OCI-LY3 (cell line): Measurements from ENCODE around the gene AGAP1.

ENCODE experiments used
- H2AFZ ChIP-seq: fragments of 200-600, 300-600 bp; shearing (Covaris generic); 2 replicates; pipeline ENCODE4 v1.6.0; 2014; ENCODE audit warnings: antibody characterized with exemption, low read depth, low read length
- H3K27ac ChIP-seq: fragments of 200-600, 300-600 bp; sonication (generic); 2 replicates; pipeline ENCODE4 v1.5.1; 2014; ENCODE audit warnings: mild to moderate bottlenecking, low read length, moderate library complexity, mixed read lengths
- H3K27me3 ChIP-seq: fragments of 200-600, 300-600 bp; sonication (generic); 2 replicates; pipeline ENCODE4 v1.6.1; 2014; ENCODE audit warnings: low read depth, low read length, mixed read lengths
- H3K36me3 ChIP-seq: fragments of 200-600, 300-600 bp; sonication (generic); replicated peaks from 2 replicates; pipeline ENCODE3; 2014; ENCODE audit warnings: low read depth, low read length, mixed read lengths
- H3K4me1 ChIP-seq: fragments of 300-600, 200-600 bp; sonication (generic); 2 replicates; pipeline ENCODE4 v1.6.1; 2014; ENCODE audit warnings: low read length, mixed read lengths
- H3K4me2 ChIP-seq: fragments of 200-600, 300-600 bp; sonication (generic); 2 replicates; pipeline ENCODE4 v1.6.1; 2014; ENCODE audit warnings: low read length, mixed read lengths
- H3K4me3 ChIP-seq: fragments of 300-600, 200-600 bp; sonication (generic); 2 replicates; pipeline ENCODE4 v1.5.1; 2014; ENCODE audit warnings: antibody characterized with exemption, mild to moderate bottlenecking, low read length, moderate library complexity
- H3K79me2 ChIP-seq: fragments of 300-600, 200-600 bp; shearing (Covaris generic); 2 replicates; pipeline ENCODE4 v1.6.1; 2014; ENCODE audit warnings: mild to moderate bottlenecking, low read length, mixed read lengths
- H3K9ac ChIP-seq: fragments of 300-600, 200-600 bp; shearing (Covaris generic); 2 replicates; pipeline ENCODE4 v1.6.0; 2014; ENCODE audit warnings: mild to moderate bottlenecking, low read length, moderate library complexity
- H3K9me3 ChIP-seq: fragments of 200-600, 300-600 bp; shearing (Covaris generic); 2 replicates; pipeline ENCODE4 v1.6.1; 2014; ENCODE audit warnings: low read length, mixed read lengths; ENCODE audit not compliant: insufficient read depth
- H4K20me1 ChIP-seq: fragments of 200-600, 300-600 bp; sonication (generic); 2 replicates; pipeline ENCODE4 v1.6.1; 2016; ENCODE audit warnings: low read length, mixed read lengths; ENCODE audit not compliant: insufficient read depth
- CTCF ChIP-seq: fragments of 200-600, 300-600 bp; sonication (generic); IDR thresholded peaks from 2 replicates; pipeline ENCODE4 v1.5.1; 2014; ENCODE audit warnings: antibody characterized with exemption, low read length, low read depth
- EZH2phosphoT487 ChIP-seq: fragments of 200-600 bp; shearing (Covaris generic); IDR thresholded peaks from 2 replicates; pipeline ENCODE4 v1.6.1; 2018; ENCODE audit warnings: antibody characterized with exemption, mixed run types, low read depth

The AGAP1 gene

GRCh38 chr2:235983016-235983415, 489.2 kb downstream of the AGAP1 start:
- Histone ChIP-seq H3K79me2 (no peaks in the 10 kb centered on the region), H3K4me2 (no peak overlapping the region), H3K4me3 (no peak overlapping the region), H3K4me1 (no peaks in the 10 kb centered on the region), H2AFZ (no peak overlapping the region), H3K27me3 (no peaks in the 10 kb centered on the region), H3K9ac (no peak overlapping the region), H3K9me3 (no peaks in the 10 kb centered on the region), H4K20me1 (no peaks in the 10 kb centered on the region), H3K36me3 (no peaks in the 10 kb centered on the region), H3K27ac (no peak overlapping the region)
- TF ChIP-seq EZH2phosphoT487 (no peak), CTCF (no peak)

GRCh38 chr2:235984552-235984951, 490.7 kb downstream of the AGAP1 start:
- no peaks in the 10 kb centered on the region for H4K20me1 ChIP-seq
- no peak overlapping the region for H3K27ac ChIP-seq
- no peaks in the 10 kb centered on the region for H3K27me3 ChIP-seq
- no peak overlapping the region for H2AFZ ChIP-seq
- no peak overlapping the region for H3K9ac ChIP-seq
- no peak overlapping the region for H3K4me3 ChIP-seq
- H3K36me3 ChIP-seq = no peaks in the 10 kb centered on the region
- H3K4me1 ChIP-seq = no peaks in the 10 kb centered on the region
- TF ChIP-seq EZH2phosphoT487 (no peak), CTCF (no peak)
- H3K79me2 ChIP-seq = no peaks in the 10 kb centered on the region
- H3K4me2 ChIP-seq = no peak overlapping the region
- no peaks in the 10 kb centered on the region for H3K9me3 ChIP-seq

- Histone ChIP-seq H3K79me2 (no peaks in the 10 kb centered on the region), H3K9ac (no peak overlapping the region), H3K9me3 (no peaks in the 10 kb centered on the region), H3K27ac (no peak overlapping the region), H3K36me3 (no peaks in the 10 kb centered on the region), H3K4me3 (no peak overlapping the region), H3K4me2 (no peak overlapping the region), H3K27me3 (no peaks in the 10 kb centered on the region), H2AFZ (no peak overlapping the region), H3K4me1 (no peaks in the 10 kb centered on the region), H4K20me1 (no peaks in the 10 kb centered on the region)
- TF ChIP-seq CTCF = no peak
- TF ChIP-seq EZH2phosphoT487 = no peak
Observed at GRCh38 chr2:235986361-235986760, 492.5 kb downstream of the AGAP1 start.

- Histone ChIP-seq H2AFZ (no peak overlapping the region), H3K9ac (no peak overlapping the region), H3K27me3 (no peaks in the 10 kb centered on the region), H3K4me1 (no peaks in the 10 kb centered on the region), H3K36me3 (no peaks in the 10 kb centered on the region), H3K4me2 (no peak overlapping the region), H3K79me2 (no peaks in the 10 kb centered on the region), H3K4me3 (no peak overlapping the region), H3K27ac (no peak overlapping the region), H3K9me3 (no peaks in the 10 kb centered on the region), H4K20me1 (no peaks in the 10 kb centered on the region)
- no peak for TF ChIP-seq EZH2phosphoT487
- TF ChIP-seq CTCF = no peak
Observed at GRCh38 chr2:235988271-235989015, 494.6 kb downstream of the AGAP1 start.
